Stomach (tissue), 9 donors: ENCODE measurements around the gene TAS2R41. TPM values are rescaled to one million over a fixed set of nuclear protein-coding genes. Genes with fewer than 3 reads are reported as not detected.

ENCODE experiments used
- DNase-seq, 2 donors: peaks; one replicate each; pipeline versions ENCODE4 v3.0.0 to v3.0.0-alpha.2; 2013 to 2019
- H3K27ac ChIP-seq, 5 donors: fragments of 200-600 bp in 4 of 5; sonication (generic) in 4 of 5; one replicate each; pipeline ENCODE4 v1.5.1; 2013 to 2019; ENCODE audit warnings: mild to moderate bottlenecking in 1 of 5, moderate library complexity in 1 of 5
- H3K27me3 ChIP-seq, 3 donors: fragments of 200-600 bp; sonication (generic); one replicate each; pipeline ENCODE4 v1.5.1; 2017 to 2019; ENCODE audit warnings: mixed run types in 1 of 3
- H3K36me3 ChIP-seq, 4 donors: fragments of 200-600 bp; sonication (generic); 1 replicate in 3 of 4; 2 replicates in 1 of 4; pipeline ENCODE4 v1.5.1; 2016 to 2019
- H3K4me1 ChIP-seq, 4 donors: fragments of 200-600 bp; sonication (generic); one replicate each; pipeline ENCODE4 v1.5.1; 2016 to 2019
- H3K4me3 ChIP-seq, 4 donors: fragments of 200-600 bp; sonication (generic) in 3 of 4; one replicate each; pipeline ENCODE4 v1.5.1; 2016 to 2019; ENCODE audit warnings: mild to moderate bottlenecking in 1 of 4
- H3K9me3 ChIP-seq, 4 donors: fragments of 200-600 bp; sonication (generic); one replicate each; pipeline ENCODE4 v1.5.1; 2016 to 2019
- EP300 ChIP-seq: sonication (generic); formaldehyde crosslinking; IDR thresholded peaks from one replicate; pipeline ENCODE4 v1.6.1; 2017; ENCODE audit warnings: antibody characterized with exemption
- POLR2A ChIP-seq, 4 donors: fragments of 450-650 bp; IDR thresholded peaks; one replicate each; pipeline ENCODE4 v1.6.1; 2016; ENCODE audit warnings: antibody characterized with exemption in 4 of 4, control low read depth in 2 of 4, mild to moderate bottlenecking in 1 of 4, moderate library complexity in 1 of 4
- POLR2AphosphoS5 ChIP-seq, 3 donors: sonication (generic); formaldehyde crosslinking; IDR thresholded peaks; one replicate each; pipeline ENCODE4 v1.6.1; 2016; ENCODE audit warnings: antibody characterized with exemption in 3 of 3
- WGBS, 5 donors: extraction: QIAGEN DNeasy Blood & Tissue Kit in 3 of 5; methylation state at CpG; one replicate each; pipeline versions ENCODE4 v1.1.5 to v1.1.7; 2013 to 2018; 5-methylcytosine and 5-hydroxymethylcytosine counted together
- intact Hi-C: fragments of 100-400 bp; cut with DNase I; formaldehyde crosslinking; loops from one replicate; pipeline ENCODE4 v1.15.1; 2023; ENCODE audit warnings: low total_unique reads
- polyA plus RNA-seq, 3 donors: library from polyadenylated mRNA; stranded (reverse); fragments of 200-250 nt; gene quantifications; one replicate each; pipeline ENCODE4 v1.2.3, GENCODE V29; 2013
- total RNA-seq, 5 donors: library from RNA; depleted of rRNA; stranded (reverse); fragments of >200 nt; gene quantifications; one replicate each; pipeline versions ENCODE4 v1.1.0 to v1.2.3, GENCODE V29; 2014 to 2016
- TF ChIP-seq, protein P1 (sequence below), 7 experiments: fragments of 450-650 bp in 4 of 7; fragments of 200-600 bp in 3 of 7; sonication (generic) in 3 of 7; IDR thresholded peaks; one replicate each; pipeline ENCODE4 v1.5.1; 2016 to 2019; ENCODE audit warnings: antibody characterized with exemption in 7 of 7, control low read depth in 2 of 7, mild to moderate bottlenecking in 1 of 7
- donor health status: healthy with polysubstance abuse.
- donor health status: Bipolar disorder and iron deficiency.
- donor health status: healthy.

The TAS2R41 gene
- total and polyA plus RNA-seq, 8 donors = 1.5 TPM; not detected in 7

DNA sequence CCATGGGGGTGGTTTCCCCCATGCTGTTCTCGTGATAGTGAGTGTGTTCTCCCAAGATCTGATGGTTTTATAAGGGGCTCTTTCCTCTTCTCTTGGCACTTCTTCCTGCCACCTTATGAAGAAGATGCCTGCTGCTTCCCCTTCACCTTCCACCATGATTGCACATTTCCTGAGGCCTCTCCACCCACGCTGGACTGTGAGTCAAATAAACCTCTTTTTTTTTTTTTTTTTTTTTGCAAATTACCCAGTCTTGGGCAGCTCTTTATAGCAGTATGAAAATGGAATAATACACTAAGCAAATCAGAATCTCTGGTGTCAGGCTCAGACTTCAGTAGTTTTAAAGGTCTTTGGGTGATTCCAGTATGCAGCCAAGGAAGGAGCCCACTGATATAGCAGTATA, 28.2 kb downstream of the TAS2R41 start:
- Histone ChIP-seq H3K9me3 (no peaks in the 10 kb centered on the region), H3K4me1 (peaks cover 0 to under 1% (median 0%) of the 10 kb centered on the region in 4 donors), H3K27me3 (peaks cover 0 to 3% (median 2%) of the 10 kb centered on the region in 3 donors), H3K27ac (no peak overlapping the region), H3K36me3 (no peaks in the 10 kb centered on the region), H3K4me3 (no peak overlapping the region)
- 56 to 78% (median 61%) methylated on average over 2 of the region's 2 CpGs for WGBS, 5 donors
- no peak for DNase-seq
- TF ChIP-seq, protein P1, sequence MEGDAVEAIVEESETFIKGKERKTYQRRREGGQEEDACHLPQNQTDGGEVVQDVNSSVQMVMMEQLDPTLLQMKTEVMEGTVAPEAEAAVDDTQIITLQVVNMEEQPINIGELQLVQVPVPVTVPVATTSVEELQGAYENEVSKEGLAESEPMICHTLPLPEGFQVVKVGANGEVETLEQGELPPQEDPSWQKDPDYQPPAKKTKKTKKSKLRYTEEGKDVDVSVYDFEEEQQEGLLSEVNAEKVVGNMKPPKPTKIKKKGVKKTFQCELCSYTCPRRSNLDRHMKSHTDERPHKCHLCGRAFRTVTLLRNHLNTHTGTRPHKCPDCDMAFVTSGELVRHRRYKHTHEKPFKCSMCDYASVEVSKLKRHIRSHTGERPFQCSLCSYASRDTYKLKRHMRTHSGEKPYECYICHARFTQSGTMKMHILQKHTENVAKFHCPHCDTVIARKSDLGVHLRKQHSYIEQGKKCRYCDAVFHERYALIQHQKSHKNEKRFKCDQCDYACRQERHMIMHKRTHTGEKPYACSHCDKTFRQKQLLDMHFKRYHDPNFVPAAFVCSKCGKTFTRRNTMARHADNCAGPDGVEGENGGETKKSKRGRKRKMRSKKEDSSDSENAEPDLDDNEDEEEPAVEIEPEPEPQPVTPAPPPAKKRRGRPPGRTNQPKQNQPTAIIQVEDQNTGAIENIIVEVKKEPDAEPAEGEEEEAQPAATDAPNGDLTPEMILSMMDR (IDR thresholded peaks at IDR 0.05) = no peak
- TF ChIP-seq POLR2A (IDR thresholded peaks at IDR 0.05) (no peak), EP300 (no peak), POLR2AphosphoS5 (IDR thresholded peaks at IDR 0.05) (no peak)
- intact Hi-C loops = no loop called here

DNA sequence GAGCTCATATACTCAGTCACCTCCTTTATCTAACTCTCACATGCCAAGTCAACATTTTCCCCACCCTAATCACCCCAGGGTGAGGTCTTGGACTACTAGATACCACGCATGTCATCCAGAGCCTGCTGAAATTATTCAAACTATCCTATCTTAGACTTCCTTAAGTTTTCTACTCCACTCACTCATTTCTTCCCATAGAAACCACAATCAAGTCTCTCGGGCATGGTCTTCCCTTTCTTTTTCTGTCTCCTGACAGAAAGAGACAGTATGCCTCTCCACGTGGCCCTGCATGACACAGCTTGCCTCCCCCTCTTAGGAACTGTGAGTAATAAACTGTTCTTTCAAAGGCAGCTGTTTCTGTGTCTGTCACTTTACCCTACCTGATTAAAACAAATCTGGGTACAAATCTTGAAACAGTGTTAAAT, 29.4 kb downstream of the TAS2R41 start:
- Histone ChIP-seq H3K27ac (no peak overlapping the region), H3K9me3 (no peaks in the 10 kb centered on the region), H3K4me1 (peaks cover 0 to 9% (median 0%) of the 10 kb centered on the region in 4 donors), H3K36me3 (no peaks in the 10 kb centered on the region), H3K4me3 (no peak overlapping the region), H3K27me3 (peaks cover 0 to 14% (median 12%) of the 10 kb centered on the region in 3 donors)
- no peak for DNase-seq
- intact Hi-C loops = no loop called here
- TF ChIP-seq POLR2AphosphoS5 (IDR thresholded peaks at IDR 0.05) (no peak), EP300 (no peak), POLR2A (IDR thresholded peaks at IDR 0.05) (no peak)
- TF ChIP-seq, protein P1 (IDR thresholded peaks at IDR 0.05) = no peak
- WGBS, 5 donors = 58 to 63% (median 61%) methylated on average over 3 of the region's 3 CpGs

DNA sequence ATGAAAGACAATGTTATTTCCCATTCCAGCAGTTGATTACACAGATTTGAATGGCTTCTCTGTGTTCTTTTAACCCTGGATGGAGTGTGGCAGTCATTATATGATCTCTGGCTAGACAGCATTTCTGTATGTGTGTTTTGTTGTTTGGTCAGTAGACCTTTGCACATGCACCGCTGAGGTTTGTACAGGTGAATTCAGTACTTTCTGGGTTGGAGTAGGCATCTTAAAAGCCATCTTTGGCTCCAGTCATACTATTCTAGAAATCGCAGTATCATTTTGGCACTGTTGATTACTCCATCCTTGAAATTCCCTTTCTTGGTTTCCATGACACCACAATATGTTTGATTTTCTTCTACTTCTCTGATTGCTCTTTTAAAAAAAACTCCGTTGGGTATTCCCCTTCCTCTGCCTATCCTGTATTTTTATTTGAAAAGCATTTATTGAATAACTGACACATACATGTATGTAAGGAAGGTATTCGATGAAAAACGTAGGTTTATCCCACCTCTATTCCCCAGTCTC, 29.9 kb downstream of the TAS2R41 start:
- TF ChIP-seq, protein P1 (IDR thresholded peaks at IDR 0.05) = no peak
- TF ChIP-seq EP300 (no peak), POLR2A (IDR thresholded peaks at IDR 0.05) (no peak), POLR2AphosphoS5 (IDR thresholded peaks at IDR 0.05) (no peak)
- WGBS, 5 donors = 78 to 88% (median 83%) methylated on average over 5 of the region's 5 CpGs
- Histone ChIP-seq H3K4me3 (no peak overlapping the region), H3K9me3 (no peaks in the 10 kb centered on the region), H3K27me3 (peaks cover 0 to 14% (median 12%) of the 10 kb centered on the region in 3 donors), H3K27ac (no peak overlapping the region), H3K4me1 (peaks cover 0 to 9% (median 0%) of the 10 kb centered on the region in 4 donors), H3K36me3 (no peaks in the 10 kb centered on the region)
- intact Hi-C loops = no loop called here
- no peak for DNase-seq

DNA sequence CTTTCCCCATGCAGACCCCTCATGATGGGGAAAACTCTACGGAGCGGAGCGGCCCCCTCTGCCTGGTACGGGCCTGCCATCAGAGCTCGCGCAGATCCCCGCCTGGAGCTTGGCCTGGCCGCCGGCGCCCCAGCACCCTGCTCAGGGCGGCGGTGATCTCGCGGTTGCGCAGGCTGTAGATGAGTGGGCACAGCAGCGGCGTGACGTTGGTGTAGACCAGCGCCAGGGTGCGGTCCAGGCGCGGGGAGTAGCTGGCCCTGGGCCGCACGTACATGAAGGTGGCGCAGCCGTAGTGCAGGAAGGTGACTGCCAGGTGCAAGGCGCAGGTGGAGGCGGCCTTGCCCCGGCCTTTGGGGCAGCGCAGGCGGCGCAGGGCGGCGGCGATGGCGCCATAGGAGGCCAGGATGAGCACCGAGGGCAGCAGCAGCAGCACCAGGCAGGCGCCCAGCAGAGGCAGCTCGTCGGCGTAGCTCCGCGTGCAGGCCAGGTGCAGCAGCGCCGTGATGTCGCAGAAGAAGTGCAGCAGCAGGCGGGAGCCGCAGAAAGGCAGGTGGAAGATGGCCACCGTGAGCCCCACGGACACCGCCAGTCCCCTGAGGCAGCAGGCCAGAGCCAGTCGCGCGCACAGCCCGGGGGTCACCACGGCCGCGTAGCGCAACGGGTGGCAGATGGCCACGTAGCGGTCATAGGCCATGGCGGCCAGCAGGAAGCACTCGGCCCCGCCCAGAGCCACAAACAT, 33.4 kb downstream of the TAS2R41 start:
- WGBS, 5 donors = 42 to 78% (median 66%) methylated on average over 27 to 65 of the region's 65 CpGs
- intact Hi-C loops = no loop called here
- Histone ChIP-seq H3K36me3 (no peaks in the 10 kb centered on the region), H3K4me1 (peaks cover 0 to 9% (median 0%) of the 10 kb centered on the region in 4 donors), H3K4me3 (peak overlapping the region in 1 of 4 donors; percentile 10), H3K27ac (no peak overlapping the region), H3K27me3 (peaks cover 0 to 14% (median 12%) of the 10 kb centered on the region in 3 donors), H3K9me3 (no peaks in the 10 kb centered on the region)
- peak in 1 of 2 donors; percentile 34 for DNase-seq
- TF ChIP-seq EP300 (no peak), POLR2A (IDR thresholded peaks at IDR 0.05) (no peak), POLR2AphosphoS5 (IDR thresholded peaks at IDR 0.05) (no peak)
- TF ChIP-seq, protein P1 (IDR thresholded peaks at IDR 0.05) = no peak
